GM12892 (cell line): Measurements from ENCODE around the gene KRTAP5-2.
"Not testable (repeated sequence)": the region's sequence is repeated elsewhere in the genome, so short reads cannot be mapped to it uniquely, and the experiment has no call there.

ENCODE experiments used
- DNase-seq: peaks from one replicate; pipeline ENCODE4 v3.0.0; 2011; ENCODE audit not compliant: insufficient read length
- FAIRE-seq: peaks from 2 replicates; lab custom pipeline; 2011; peaks lifted over from hg19 to GRCh38; lab: Jason Lieb, UNC
- POLR2A ChIP-seq: IDR thresholded peaks from 2 replicates; pipeline ENCODE4 v1.6.1; 2011; ENCODE audit warnings: low read depth, low read length, control low read depth
- POLR2AphosphoS5 ChIP-seq: IDR thresholded peaks from 2 replicates; pipeline ENCODE4 v1.6.1; 2011; ENCODE audit warnings: low read depth, low read length, control low read depth
- TAF1 ChIP-seq: IDR thresholded peaks from 2 replicates; pipeline ENCODE4 v1.6.1; 2011; ENCODE audit warnings: low read depth, mild to moderate bottlenecking, control low read depth, low read length, borderline replicate concordance

Gene KRTAP5-2

GRCh38 chr11:1619449-1619848 lies 21.4 kb upstream of the KRTAP5-2 start:
- TF ChIP-seq POLR2AphosphoS5: no peak
- TF ChIP-seq TAF1: no peak
- no peak for TF ChIP-seq POLR2A
- no peak for DNase-seq
- FAIRE-seq: no peak

DNA sequence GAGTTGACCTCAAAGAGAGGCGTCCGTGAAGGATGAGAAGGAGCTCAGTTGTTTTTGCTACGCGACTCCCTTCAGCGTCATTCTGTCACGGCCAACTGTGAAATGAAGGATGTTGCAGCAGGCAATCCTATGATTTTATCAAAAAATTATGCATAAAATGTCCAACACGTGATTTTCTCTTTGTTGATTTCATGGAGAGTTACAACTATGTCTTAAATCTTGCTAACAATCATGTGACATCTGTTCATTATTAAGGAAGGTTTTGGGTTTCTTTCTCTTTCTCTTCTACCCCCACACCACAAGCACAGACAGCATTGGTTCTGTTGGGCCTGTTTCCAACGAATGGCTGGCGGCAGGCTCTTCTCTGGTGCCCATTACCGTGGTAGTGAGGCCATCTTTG lies 20.1 kb upstream of the KRTAP5-2 start:
- FAIRE-seq: no peak
- no peak for DNase-seq
- no peak for TF ChIP-seq POLR2AphosphoS5
- no peak for TF ChIP-seq POLR2A
- no peak for TF ChIP-seq TAF1

DNA sequence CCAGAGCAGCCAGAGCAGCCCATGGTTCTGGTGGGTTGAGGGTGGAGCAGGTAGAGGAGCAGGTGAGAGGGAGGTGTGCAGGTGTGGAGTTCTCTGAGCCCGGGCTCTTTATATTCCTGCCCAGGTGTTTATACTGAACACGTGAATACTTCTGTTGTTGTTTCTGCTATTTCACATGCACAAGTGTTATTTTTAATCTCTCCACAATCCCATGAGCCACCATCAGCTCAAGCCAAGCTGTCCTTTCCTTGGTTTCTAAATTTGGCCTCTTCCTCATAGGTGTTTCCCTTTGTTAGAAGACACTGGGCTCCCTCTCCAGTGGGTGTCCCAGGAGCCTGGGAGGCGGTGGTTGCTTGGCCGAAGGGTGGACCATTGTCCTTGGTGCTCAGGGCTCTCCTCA lies 10.3 kb upstream of the KRTAP5-2 start, which contains the start of gene KRTAP5-3:
KRTAP5-3 (minus strand) TSS at position 101 of the 400 bp plus-strand sequence; CDS start at position 23, 78 bp downstream.
- TF ChIP-seq POLR2A: no peak
- TF ChIP-seq POLR2AphosphoS5: no peak
- TF ChIP-seq TAF1: no peak
- no peak for FAIRE-seq
- no peak for DNase-seq

DNA sequence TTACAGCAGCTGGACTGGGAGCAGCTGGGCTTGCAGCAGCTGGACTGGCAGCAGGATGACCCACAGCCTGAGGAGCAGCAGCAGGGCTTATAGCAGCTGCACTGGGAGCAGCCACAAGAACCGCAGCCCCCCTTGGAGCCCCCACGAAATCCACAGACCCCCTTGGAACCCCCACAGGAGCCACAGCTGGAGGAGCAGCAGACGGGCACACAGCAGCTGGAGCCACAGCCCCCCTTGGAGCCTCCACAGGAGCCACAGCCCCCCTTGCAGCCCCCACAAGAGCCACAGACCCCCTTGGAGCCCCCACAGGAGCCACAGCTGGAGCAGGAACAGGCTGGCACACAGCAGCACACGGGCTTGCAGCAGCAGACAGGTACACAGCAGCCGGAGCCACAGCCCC lies 9.8 kb upstream of the KRTAP5-2 start:
- DNase-seq, FAIRE-seq: not testable (repeated sequence)

- FAIRE-seq, DNase-seq: not testable (repeated sequence)
Observed at GRCh38 chr11:1607156-1607845, 9.2 kb upstream of the KRTAP5-2 start.

GRCh38 chr11:1605923-1606322 lies 7.8 kb upstream of the KRTAP5-2 start:
- peak; percentile 97 for FAIRE-seq

GRCh38 chr11:1604711-1605110 lies 6.6 kb upstream of the KRTAP5-2 start:
- FAIRE-seq (no peak), DNase-seq (no peak)
- no peak for TF ChIP-seq POLR2A
- no peak for TF ChIP-seq POLR2AphosphoS5
- TF ChIP-seq TAF1: no peak

More at GRCh38 chr11:1605923-1606322, 7.8 kb upstream of the KRTAP5-2 start:
- DNase-seq: peak; percentile 61

DNA sequence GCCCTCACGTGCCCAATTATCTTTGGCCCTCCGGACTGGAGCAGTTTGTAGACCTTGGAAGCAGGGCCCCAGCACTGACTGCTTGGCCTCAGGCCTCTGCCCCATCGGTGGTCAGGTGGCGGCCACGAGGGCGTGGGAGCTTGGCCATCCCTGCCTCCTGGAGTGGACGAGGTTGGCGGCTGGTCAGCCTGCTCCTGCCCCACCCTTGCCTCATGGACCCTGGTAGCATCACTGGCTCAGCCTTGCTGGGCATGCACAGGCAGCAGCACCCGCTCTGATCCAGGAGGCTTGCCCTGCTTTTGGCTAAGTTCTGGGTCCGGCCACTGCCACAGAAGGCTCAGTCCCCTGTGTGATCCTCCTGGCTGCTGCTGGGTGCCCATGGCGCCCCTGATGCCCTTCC lies 6.1 kb upstream of the KRTAP5-2 start:
- DNase-seq: no peak
- TF ChIP-seq TAF1: no peak
- TF ChIP-seq POLR2A: no peak
- TF ChIP-seq POLR2AphosphoS5: no peak
- FAIRE-seq: no peak

DNA sequence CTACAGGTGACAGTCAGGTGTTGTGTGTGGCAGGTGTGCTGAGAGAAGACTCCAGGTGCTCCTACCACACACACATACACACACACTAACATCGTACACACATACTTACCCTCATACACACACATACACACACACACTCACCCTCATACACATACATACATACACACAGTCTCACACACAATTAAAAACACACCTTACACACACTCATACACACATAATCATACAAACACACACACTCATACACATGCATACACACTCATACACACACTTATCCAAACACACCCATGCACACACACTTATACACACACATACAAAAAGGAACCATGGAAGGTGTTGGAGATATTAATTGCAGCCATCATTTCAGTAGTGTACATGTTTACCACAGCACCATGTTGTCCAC lies 5.5 kb upstream of the KRTAP5-2 start:
- TF ChIP-seq POLR2A: no peak
- TF ChIP-seq TAF1: no peak
- TF ChIP-seq POLR2AphosphoS5: no peak
- FAIRE-seq (peak; percentile 60), DNase-seq (no peak)

GRCh38 chr11:1601663-1602062 lies 3.6 kb upstream of the KRTAP5-2 start:
- not testable (repeated sequence) for DNase-seq, FAIRE-seq

DNA sequence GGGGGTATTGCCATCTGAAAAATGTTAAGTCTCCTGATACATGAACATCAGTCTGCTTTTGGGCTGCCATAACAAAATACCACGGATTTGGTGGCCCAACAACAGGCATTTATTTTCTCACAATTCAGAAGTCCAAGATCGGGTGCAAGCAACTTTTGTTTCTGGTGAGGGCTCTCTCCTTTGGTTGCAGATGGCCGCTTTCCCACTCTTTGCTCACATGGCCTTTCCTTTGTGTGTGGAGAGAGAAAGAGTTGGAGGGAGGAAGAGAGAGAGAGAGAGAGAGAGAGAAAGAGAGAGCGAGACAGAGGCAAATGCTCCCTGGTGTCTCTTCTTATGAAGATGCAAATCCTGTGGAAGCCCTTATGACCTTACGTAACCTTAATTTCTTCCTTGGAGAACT lies 2.5 kb upstream of the KRTAP5-2 start:
- FAIRE-seq (no peak), DNase-seq (no peak)
- TF ChIP-seq POLR2A (no peak), TAF1 (no peak)

DNA sequence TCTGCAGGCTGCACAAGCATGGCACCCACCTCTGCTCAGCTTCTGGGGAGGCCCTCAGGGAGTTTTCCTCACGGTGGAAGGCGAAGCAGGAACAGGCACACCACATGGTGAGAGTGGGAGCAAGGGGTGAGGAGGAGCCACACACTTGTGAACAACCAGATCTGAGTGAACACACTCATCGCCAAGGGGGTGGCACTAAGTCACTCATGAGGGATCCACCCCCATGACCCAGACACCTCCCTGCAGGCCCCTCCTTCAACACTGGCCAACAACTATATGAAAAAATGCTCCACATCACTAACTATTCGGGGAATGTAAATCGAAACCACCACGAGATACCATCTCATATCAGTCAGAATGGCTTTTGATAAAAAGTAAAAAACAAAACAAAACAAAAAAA lies 722 bp upstream of the KRTAP5-2 start:
- DNase-seq: no peak
- TF ChIP-seq POLR2AphosphoS5: no peak
- TF ChIP-seq TAF1: no peak
- FAIRE-seq: no peak

- not testable (repeated sequence) for FAIRE-seq
Observed at GRCh38 chr11:1598406-1598805, 312 bp upstream of the KRTAP5-2 start.

More at GRCh38 chr11:1598406-1598805, 312 bp upstream of the KRTAP5-2 start:
- not testable (repeated sequence) for DNase-seq
